H1 (cell line): Measurements from ENCODE around the gene MBLAC1. TPM values are rescaled to one million over a fixed set of nuclear protein-coding genes. Genes with fewer than 3 reads are reported as not detected.

Experiments
- EP300 ChIP-seq, 2 experiments: IDR thresholded peaks; 1 replicate in 1 of 2; 2 replicates in 1 of 2; pipeline ENCODE4 v1.6.1; 2011 to 2012; ENCODE audit warnings: low read depth in 2 of 2, low read length in 2 of 2, mild to moderate bottlenecking in 2 of 2, borderline replicate concordance in 1 of 2, inconsistent platforms in 1 of 2, moderate library complexity in 1 of 2
- RBBP5 ChIP-seq: IDR thresholded peaks from 2 replicates; pipeline ENCODE4 v1.7.1; 2012; ENCODE audit warnings: low read depth, mild to moderate bottlenecking, inconsistent platforms, low read length, moderate library complexity, borderline replicate concordance
- SIX5 ChIP-seq: IDR thresholded peaks from 2 replicates; pipeline ENCODE4 v1.6.1; 2011; ENCODE audit warnings: mild to moderate bottlenecking, low read depth, low read length
- TAF1 ChIP-seq: IDR thresholded peaks from 2 replicates; pipeline ENCODE4 v1.6.1; 2011; ENCODE audit warnings: mild to moderate bottlenecking, low read depth, low read length
- TBP ChIP-seq: IDR thresholded peaks from 2 replicates; pipeline ENCODE4 v1.6.1; 2011; ENCODE audit warnings: low read depth, low read length, improper control_type of control experiment
- polyA plus RNA-seq, 7 experiments: library from polyadenylated mRNA; depleted of rRNA in 3 of 7; stranded (reverse) in 5 of 7; unstranded in 2 of 7; fragments of >200 nt in 5 of 7; fragments of 200-250 nt in 2 of 7; gene quantifications; 1 replicate in 5 of 7; 2 replicates in 1 of 7; 4 replicates in 1 of 7; pipeline versions ENCODE4 v1.2.1 to v1.2.3, GENCODE V29; 2011 to 2013; ENCODE audit warnings: missing spikeins in 2 of 7, mixed read lengths in 2 of 7
- total RNA-seq: library from RNA; stranded (reverse); fragmentation: NEBNext Ultra II Directional; extraction: Animal tissue kit (Norgen Biotek cat#: 25700); gene quantifications from 2 replicates; pipeline ENCODE4 v1.2.1, GENCODE V29; 2021
- TF ChIP-seq, protein P1 (sequence below): fragments of 300-600 bp; sonication (generic); IDR thresholded peaks from 2 replicates; pipeline ENCODE4 v1.7.1; 2012; ENCODE audit warnings: low read length, moderate library complexity, mild to moderate bottlenecking, inconsistent platforms; ENCODE audit not compliant: insufficient replicate concordance

MBLAC1 gene
- total and polyA plus RNA-seq, 2 of the 8 experiments (the other 6 are each of a cell fraction or from before 2014, with no cell fraction given) = 1.00 to 1.7 TPM

DNA sequence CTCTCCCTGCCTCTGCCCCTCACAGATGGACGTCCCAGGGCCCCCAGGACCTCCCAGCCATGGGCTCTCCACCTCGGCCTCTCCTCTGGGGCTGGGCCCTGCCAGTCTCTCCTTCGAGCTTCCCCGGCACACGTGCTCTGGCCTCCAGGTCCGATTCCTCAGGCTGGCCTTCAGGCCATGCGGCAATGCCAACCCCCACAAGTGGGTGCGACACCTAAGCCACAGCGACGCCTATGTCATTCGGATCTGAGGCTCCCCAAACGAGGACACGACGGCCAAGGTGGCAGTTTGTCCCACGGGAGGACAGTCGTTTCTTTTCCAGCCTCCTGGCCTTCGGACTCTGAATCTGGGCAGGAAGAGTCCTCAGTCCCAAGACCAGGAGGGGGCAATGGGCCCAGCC, 20.1 kb upstream of the MBLAC1 start (continued):
- TF ChIP-seq, protein P1, sequence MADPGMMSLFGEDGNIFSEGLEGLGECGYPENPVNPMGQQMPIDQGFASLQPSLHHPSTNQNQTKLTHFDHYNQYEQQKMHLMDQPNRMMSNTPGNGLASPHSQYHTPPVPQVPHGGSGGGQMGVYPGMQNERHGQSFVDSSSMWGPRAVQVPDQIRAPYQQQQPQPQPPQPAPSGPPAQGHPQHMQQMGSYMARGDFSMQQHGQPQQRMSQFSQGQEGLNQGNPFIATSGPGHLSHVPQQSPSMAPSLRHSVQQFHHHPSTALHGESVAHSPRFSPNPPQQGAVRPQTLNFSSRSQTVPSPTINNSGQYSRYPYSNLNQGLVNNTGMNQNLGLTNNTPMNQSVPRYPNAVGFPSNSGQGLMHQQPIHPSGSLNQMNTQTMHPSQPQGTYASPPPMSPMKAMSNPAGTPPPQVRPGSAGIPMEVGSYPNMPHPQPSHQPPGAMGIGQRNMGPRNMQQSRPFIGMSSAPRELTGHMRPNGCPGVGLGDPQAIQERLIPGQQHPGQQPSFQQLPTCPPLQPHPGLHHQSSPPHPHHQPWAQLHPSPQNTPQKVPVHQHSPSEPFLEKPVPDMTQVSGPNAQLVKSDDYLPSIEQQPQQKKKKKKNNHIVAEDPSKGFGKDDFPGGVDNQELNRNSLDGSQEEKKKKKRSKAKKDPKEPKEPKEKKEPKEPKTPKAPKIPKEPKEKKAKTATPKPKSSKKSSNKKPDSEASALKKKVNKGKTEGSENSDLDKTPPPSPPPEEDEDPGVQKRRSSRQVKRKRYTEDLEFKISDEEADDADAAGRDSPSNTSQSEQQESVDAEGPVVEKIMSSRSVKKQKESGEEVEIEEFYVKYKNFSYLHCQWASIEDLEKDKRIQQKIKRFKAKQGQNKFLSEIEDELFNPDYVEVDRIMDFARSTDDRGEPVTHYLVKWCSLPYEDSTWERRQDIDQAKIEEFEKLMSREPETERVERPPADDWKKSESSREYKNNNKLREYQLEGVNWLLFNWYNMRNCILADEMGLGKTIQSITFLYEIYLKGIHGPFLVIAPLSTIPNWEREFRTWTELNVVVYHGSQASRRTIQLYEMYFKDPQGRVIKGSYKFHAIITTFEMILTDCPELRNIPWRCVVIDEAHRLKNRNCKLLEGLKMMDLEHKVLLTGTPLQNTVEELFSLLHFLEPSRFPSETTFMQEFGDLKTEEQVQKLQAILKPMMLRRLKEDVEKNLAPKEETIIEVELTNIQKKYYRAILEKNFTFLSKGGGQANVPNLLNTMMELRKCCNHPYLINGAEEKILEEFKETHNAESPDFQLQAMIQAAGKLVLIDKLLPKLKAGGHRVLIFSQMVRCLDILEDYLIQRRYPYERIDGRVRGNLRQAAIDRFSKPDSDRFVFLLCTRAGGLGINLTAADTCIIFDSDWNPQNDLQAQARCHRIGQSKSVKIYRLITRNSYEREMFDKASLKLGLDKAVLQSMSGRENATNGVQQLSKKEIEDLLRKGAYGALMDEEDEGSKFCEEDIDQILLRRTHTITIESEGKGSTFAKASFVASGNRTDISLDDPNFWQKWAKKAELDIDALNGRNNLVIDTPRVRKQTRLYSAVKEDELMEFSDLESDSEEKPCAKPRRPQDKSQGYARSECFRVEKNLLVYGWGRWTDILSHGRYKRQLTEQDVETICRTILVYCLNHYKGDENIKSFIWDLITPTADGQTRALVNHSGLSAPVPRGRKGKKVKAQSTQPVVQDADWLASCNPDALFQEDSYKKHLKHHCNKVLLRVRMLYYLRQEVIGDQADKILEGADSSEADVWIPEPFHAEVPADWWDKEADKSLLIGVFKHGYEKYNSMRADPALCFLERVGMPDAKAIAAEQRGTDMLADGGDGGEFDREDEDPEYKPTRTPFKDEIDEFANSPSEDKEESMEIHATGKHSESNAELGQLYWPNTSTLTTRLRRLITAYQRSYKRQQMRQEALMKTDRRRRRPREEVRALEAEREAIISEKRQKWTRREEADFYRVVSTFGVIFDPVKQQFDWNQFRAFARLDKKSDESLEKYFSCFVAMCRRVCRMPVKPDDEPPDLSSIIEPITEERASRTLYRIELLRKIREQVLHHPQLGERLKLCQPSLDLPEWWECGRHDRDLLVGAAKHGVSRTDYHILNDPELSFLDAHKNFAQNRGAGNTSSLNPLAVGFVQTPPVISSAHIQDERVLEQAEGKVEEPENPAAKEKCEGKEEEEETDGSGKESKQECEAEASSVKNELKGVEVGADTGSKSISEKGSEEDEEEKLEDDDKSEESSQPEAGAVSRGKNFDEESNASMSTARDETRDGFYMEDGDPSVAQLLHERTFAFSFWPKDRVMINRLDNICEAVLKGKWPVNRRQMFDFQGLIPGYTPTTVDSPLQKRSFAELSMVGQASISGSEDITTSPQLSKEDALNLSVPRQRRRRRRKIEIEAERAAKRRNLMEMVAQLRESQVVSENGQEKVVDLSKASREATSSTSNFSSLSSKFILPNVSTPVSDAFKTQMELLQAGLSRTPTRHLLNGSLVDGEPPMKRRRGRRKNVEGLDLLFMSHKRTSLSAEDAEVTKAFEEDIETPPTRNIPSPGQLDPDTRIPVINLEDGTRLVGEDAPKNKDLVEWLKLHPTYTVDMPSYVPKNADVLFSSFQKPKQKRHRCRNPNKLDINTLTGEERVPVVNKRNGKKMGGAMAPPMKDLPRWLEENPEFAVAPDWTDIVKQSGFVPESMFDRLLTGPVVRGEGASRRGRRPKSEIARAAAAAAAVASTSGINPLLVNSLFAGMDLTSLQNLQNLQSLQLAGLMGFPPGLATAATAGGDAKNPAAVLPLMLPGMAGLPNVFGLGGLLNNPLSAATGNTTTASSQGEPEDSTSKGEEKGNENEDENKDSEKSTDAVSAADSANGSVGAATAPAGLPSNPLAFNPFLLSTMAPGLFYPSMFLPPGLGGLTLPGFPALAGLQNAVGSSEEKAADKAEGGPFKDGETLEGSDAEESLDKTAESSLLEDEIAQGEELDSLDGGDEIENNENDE = no peak
- TF ChIP-seq EP300 (IDR thresholded peaks at IDR 0.05; ENCODE audit: borderline replicate concordance in 1 of 2, low read depth in 2 of 2, low read length in 2 of 2) (no peak), TBP (no peak), TAF1 (no peak), SIX5 (no peak), RBBP5 (no peak)
- TF ChIP-seq, all 59 proteins: peak for 0
